Omental fat pad (tissue), 4 donors: ENCODE data around the gene LRFN2. TPM values are rescaled to one million over a fixed set of nuclear protein-coding genes. Genes with fewer than 3 reads are reported as not detected.

ENCODE experiments used
- ATAC-seq: fragments of 150-250 bp; one replicate; pipeline ENCODE4 v1.9.1; 2016; ENCODE audit warnings: mild to moderate bottlenecking, moderate library complexity; ENCODE audit not compliant: low FRiP score
- DNase-seq: peaks from one replicate; pipeline ENCODE4 v3.0.0-alpha.2; 2019; ENCODE audit warnings: low spot score
- CTCF ChIP-seq, 3 donors: fragments of 450-650 bp; IDR thresholded peaks; one replicate each; pipeline ENCODE4 v1.5.1; 2016 to 2017; ENCODE audit warnings: antibody characterized with exemption in 3 of 3, mild to moderate bottlenecking in 3 of 3, moderate library complexity in 2 of 3
- total RNA-seq, 4 donors: library from RNA; depleted of rRNA; stranded (reverse); fragments of >200 nt; gene quantifications; one replicate each; pipeline ENCODE4 v1.1.0, GENCODE V29; 2016

The LRFN2 gene
- total RNA-seq, 4 donors from 2014 or later, result not detected

- ATAC-seq (no peak), DNase-seq (no peak)
- TF ChIP-seq CTCF (IDR thresholded peaks at IDR 0.05), result no peak
Observed at GRCh38 chr6:40485795-40486194, 101.4 kb downstream of the LRFN2 start.

GRCh38 chr6:40485300-40485699 is 101.9 kb downstream of the LRFN2 start:
- no peak for TF ChIP-seq CTCF (IDR thresholded peaks at IDR 0.05)
- ATAC-seq, result no peak
- no peak for DNase-seq

- TF ChIP-seq CTCF (IDR thresholded peaks at IDR 0.05), result no peak
- ATAC-seq, result no peak
- DNase-seq, result no peak
Observed at GRCh38 chr6:40484066-40484465, 103.1 kb downstream of the LRFN2 start.

- ATAC-seq, result no peak
- TF ChIP-seq CTCF (IDR thresholded peaks at IDR 0.05), result no peak
- DNase-seq, result no peak
Observed at GRCh38 chr6:40482532-40482931, 104.6 kb downstream of the LRFN2 start.

GRCh38 chr6:40480678-40481077 is 106.5 kb downstream of the LRFN2 start:
- no peak for TF ChIP-seq CTCF (IDR thresholded peaks at IDR 0.05)
- ATAC-seq (no peak), DNase-seq (no peak)

GRCh38 chr6:40479706-40480105 is 107.5 kb downstream of the LRFN2 start:
- DNase-seq, result no peak

More at GRCh38 chr6:40479706-40480105, 107.5 kb downstream of the LRFN2 start:
- no peak for ATAC-seq
- no peak for TF ChIP-seq CTCF (IDR thresholded peaks at IDR 0.05)
